ENCODE data around the gene SEC63. TPM values are rescaled to one million over a fixed set of nuclear protein-coding genes. Genes with fewer than 3 reads are reported as not detected.
A peak's percentile ranks its signal among the peaks of the same experiment; 100 is the strongest.
"Not testable (repeated sequence)": the region's sequence is repeated elsewhere in the genome, so short reads cannot be mapped to it uniquely, and the experiment has no call there.

Gene SEC63, protein sequence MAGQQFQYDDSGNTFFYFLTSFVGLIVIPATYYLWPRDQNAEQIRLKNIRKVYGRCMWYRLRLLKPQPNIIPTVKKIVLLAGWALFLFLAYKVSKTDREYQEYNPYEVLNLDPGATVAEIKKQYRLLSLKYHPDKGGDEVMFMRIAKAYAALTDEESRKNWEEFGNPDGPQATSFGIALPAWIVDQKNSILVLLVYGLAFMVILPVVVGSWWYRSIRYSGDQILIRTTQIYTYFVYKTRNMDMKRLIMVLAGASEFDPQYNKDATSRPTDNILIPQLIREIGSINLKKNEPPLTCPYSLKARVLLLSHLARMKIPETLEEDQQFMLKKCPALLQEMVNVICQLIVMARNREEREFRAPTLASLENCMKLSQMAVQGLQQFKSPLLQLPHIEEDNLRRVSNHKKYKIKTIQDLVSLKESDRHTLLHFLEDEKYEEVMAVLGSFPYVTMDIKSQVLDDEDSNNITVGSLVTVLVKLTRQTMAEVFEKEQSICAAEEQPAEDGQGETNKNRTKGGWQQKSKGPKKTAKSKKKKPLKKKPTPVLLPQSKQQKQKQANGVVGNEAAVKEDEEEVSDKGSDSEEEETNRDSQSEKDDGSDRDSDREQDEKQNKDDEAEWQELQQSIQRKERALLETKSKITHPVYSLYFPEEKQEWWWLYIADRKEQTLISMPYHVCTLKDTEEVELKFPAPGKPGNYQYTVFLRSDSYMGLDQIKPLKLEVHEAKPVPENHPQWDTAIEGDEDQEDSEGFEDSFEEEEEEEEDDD
- 100 to 1,000 TPM in 1 of 2 experiments, 10 to 100 TPM in 1; 91.9 to 105 TPM for total RNA-seq

DNA sequence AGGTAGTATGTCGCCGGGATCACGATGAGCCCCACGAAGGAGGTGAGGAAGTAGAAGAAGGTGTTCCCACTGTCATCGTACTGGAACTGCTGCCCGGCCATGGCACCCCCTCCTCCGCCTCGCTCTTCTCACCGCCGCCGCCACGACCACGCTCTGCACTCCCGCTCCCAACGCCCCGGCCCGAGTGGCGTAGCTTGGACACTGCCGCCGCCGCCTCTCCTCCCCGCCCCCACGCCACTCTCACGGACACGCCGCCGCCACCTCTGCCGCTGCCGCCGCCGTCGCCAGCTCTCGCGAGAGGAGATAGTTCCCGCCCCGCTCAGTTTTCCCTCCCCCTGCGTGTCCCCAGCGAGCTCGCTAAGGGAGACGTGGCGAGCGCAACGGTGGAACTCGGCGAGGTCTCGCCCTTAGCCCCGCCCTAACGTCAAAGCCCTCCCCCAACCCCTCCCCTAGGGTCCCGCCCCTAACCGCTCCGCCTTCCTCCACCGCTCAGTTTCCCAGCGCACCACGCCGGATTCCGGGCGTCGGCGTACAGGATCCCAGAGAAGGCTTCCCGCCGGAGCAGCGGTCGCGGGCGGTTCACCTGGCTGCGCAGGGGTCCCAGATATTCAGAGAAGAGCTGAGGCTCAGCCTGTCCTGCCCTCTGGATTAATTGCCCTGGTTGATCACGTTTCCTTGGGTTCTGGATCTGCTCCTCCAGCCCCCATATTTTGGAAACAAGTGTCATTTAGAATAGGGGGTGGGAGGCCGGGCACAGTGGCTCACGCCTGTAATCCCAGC is at the start of gene SEC63:
Gene SEC63, minus strand, starts transcription at position 300 of the 780 bp plus-strand sequence. Its CDS starts 199 bp downstream, at position 101.
- peak within 1 kb of the TSS; percentile 98 for H3K27ac Mint-ChIP-seq
- H3K9me3 Mint-ChIP-seq = no peaks in the 10 kb centered on the region
- no peaks in the 10 kb centered on the region for H3K27me3 Mint-ChIP-seq
- peaks cover 30% of the 10 kb centered on the region for H3K36me3 Mint-ChIP-seq
- peaks cover 22% of the 10 kb centered on the region for H3K4me1 Mint-ChIP-seq
- peak within 1 kb of the TSS; percentile 97 for H3K4me3 Mint-ChIP-seq
- peak; percentile 97 for DNase-seq

DNA sequence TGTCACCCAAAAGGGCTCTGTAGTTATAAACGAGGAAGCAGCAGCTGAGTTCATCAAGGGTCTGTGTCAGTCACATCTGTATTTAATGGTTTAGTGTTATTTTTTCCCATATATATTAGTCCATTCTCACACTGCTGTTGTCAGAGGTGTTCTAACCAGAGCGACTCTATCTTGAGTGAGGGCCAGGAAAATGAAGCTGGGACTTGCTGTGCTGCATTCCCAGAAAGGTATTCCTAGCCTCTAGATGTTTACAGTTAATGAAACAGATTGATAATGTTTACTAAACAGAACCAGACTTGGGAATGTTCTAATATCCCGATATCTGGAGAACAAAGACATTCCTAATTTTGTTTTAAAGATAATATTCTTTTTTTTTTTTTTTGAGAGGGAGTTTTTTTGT is 48.0 kb upstream of the SEC63 start:
- Mint-ChIP-seq H3K27me3 (no peaks in the 10 kb centered on the region), H3K9me3 (peaks cover 18% of the 10 kb centered on the region), H3K27ac (no peak overlapping the region), H3K4me1 (no peaks in the 10 kb centered on the region), H3K36me3 (peaks cover 12% of the 10 kb centered on the region), H3K4me3 (no peak overlapping the region)
- DNase-seq = no peak

DNA sequence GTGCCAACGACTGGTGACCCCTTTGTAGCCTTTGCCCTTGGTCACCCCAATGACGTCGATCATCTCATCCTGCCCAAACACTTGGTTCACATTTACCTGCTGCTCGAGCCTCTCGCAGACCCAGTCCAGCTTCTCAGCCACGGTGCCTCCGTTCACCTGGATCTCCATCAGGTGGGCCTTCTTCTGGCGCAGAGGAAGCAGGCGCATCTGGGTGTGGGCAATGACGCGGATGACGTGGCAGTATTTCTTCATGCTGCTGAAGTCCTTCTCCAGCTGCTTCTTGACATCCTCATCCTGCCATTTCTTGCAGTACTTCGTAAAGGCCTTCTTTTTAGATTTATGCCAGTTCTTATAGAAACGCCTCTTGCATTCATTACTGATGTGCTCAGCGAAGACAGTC is 46.9 kb upstream of the SEC63 start:
- Mint-ChIP-seq H3K27ac (no peak overlapping the region), H3K9me3 (peaks cover 18% of the 10 kb centered on the region), H3K4me3 (no peak overlapping the region), H3K36me3 (peaks cover 12% of the 10 kb centered on the region), H3K4me1 (no peaks in the 10 kb centered on the region), H3K27me3 (no peaks in the 10 kb centered on the region)
- no peak for DNase-seq

DNA sequence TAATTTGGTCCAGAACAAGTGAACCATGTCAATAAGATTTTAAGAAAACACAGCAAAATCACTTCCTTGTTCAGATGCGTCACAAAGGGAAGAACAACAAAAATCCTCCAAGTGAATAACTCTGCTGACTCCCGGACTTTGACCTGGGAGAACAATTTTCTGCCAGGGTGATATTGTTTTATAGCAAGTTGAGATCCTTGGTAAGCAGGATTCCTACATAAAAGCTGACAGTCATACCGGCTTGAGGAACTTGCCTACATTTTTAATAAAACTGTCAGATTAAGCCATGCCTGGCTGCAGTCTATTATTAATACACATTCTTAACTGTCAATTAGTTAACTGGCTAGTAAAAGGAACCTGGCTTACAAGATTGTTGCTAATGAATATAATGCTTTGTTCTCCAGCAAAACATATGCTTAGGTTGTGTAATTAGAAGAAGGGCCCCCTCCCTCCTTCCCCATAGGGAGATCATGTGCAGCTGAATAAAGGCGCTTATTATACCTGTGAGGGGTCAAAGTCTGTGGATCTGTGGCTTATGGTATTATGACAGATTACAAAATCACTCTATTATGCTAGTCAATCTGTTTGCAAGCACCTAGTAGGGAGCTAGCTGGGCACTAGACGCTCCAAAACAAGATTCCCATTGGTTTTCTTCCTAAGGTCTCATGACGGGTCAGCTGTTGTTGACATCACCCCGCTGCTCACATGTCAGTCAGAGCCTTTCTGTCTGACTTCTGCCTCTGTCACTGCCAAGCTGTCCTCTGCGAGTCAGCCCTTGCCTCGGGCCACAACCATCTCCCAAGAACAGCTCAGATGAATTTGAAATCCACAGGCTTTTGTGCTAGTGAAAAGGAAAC is 44.6 kb upstream of the SEC63 start:
- Mint-ChIP-seq H3K9me3 (peaks cover 2% of the 10 kb centered on the region), H3K27me3 (no peaks in the 10 kb centered on the region), H3K4me1 (no peaks in the 10 kb centered on the region), H3K27ac (no peak overlapping the region), H3K36me3 (no peaks in the 10 kb centered on the region), H3K4me3 (no peak overlapping the region)
- no peak for DNase-seq

DNA sequence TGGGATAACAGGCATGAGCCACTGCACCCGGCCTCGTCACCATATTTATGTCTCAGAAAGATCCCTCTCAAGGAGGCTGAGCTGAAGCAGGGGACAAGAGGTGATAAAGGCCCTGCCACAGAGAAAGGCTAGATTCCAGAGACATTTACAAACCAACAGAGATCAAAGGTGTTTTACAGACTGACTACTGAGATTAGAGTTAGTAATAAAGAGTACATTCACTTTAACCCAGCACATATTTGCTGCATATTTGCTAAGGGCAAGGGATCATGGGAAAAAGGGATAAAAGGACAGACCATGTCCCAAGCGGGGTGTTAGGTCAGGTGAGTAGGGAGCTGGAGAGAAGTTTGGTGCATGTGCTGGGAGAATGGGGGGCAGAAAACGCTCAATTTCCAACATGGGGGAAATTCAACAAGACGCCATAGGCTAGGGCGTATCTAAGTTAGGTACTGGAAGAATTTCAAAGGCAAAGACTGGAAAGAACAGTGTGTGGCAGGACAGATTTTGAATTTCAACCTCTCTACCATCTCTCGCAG is 43.8 kb upstream of the SEC63 start:
- Mint-ChIP-seq H3K4me3 (no peak overlapping the region), H3K9me3 (no peaks in the 10 kb centered on the region), H3K4me1 (no peaks in the 10 kb centered on the region), H3K27me3 (no peaks in the 10 kb centered on the region), H3K27ac (no peak overlapping the region), H3K36me3 (no peaks in the 10 kb centered on the region)
- no peak for DNase-seq

DNA sequence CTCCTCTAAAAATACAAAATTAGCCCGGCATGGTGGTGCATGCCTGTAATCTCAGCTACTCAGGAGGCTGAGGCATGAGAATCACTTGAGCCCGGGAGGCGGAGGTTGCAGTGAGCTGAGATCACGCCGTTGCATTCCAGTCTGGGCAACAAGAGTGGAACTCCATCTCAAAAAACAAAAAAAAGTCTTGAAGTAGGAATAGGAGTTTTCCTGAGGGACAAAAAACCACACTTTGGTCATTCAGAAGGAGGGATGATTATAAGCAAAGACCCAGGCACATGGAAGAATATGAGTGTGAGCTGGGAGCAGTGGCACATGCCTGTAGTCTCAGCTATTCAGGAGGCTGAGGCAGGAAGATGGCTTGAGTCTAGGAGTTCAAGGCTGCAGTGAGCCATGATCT is 42.3 kb upstream of the SEC63 start:
- not testable (repeated sequence) for H3K27ac Mint-ChIP-seq, H3K9me3 Mint-ChIP-seq, DNase-seq, H3K4me3 Mint-ChIP-seq, H3K36me3 Mint-ChIP-seq, H3K27me3 Mint-ChIP-seq, H3K4me1 Mint-ChIP-seq

DNA sequence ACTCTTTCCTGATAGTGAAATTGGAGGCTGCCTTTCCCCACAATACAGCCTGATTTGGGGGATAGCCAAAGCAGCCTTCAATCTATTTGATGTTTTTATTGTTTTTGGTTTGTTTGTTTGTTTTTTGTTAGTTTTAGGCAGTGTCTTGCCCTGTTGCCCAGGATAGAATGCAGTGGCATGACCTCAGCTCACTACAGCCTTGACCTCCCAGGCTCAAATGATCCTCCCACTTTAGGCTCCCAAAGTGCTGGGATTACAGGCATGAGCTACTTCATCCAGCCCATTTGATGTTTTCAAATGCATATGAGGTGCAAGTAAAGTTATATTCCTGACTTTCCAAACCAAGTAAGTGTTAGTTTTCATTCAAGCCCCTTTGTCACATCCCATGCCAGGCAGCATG is 41.3 kb upstream of the SEC63 start:
- DNase-seq = no peak
- Mint-ChIP-seq H3K9me3 (no peaks in the 10 kb centered on the region), H3K27ac (no peak overlapping the region), H3K4me1 (no peaks in the 10 kb centered on the region), H3K4me3 (no peak overlapping the region), H3K36me3 (no peaks in the 10 kb centered on the region), H3K27me3 (no peaks in the 10 kb centered on the region)

DNA sequence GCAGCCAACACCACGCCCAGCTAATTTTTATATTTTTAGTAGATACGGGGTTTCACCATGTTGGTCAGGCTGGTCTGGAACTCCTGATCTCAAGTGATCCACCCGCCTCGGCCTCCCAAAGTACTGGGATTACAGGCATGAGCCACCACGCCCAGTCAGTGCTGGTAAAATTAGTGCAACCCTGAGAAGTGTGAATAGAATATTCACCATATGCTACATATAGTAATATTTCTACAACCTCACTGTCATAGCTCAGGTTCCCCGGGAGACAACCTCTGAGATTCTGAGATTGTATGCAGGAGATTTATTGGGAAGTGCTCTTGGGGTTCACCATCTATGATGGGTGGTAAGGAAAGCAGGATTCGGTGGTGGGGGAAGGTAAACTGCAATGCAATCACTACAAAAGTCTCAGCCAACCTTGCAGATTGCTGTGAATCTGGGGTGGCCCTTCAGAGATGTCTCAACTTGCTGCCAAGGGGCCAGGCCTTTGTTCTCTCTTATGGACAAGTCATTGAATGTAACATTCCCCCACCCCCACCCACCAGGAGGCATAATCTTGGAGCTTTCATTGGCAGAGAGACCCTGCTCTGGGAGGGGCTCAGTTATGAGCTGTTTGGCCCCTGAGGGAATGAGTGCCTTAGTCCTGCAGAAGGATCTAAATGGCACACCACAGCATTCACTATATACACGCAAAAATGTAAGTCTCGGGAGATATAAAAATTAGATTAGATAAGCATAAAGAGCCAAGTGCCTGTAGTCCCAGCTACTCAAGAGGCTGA is 34.0 kb upstream of the SEC63 start:
- no peak for DNase-seq
- H3K4me1 Mint-ChIP-seq = peaks cover 5% of the 10 kb centered on the region
- H3K27ac Mint-ChIP-seq = no peak overlapping the region
- no peaks in the 10 kb centered on the region for H3K36me3 Mint-ChIP-seq
- H3K9me3 Mint-ChIP-seq = no peaks in the 10 kb centered on the region
- H3K4me3 Mint-ChIP-seq = no peak overlapping the region
- no peaks in the 10 kb centered on the region for H3K27me3 Mint-ChIP-seq

DNA sequence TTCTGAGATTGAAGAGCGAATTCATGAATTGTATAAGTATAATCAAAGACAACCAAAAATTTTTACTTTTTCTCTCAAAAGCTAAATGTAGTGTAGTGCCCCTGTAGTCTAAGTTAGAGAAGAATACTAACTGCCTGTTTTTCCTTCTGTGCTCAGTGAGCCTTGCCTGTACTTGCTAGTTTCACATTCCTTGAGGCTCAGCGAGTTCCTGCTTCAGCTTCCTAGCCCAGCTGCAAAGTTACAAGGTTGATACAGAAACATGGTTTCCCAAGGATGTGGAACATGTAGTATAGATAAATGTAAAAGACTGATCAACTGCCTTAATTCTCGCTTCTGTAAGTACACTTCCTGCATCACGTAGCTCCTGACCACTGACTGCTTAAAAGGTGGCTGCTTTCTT is 33.1 kb upstream of the SEC63 start:
- Mint-ChIP-seq H3K36me3 (no peaks in the 10 kb centered on the region), H3K9me3 (no peaks in the 10 kb centered on the region), H3K27ac (no peak overlapping the region), H3K4me1 (peaks cover 5% of the 10 kb centered on the region), H3K27me3 (no peaks in the 10 kb centered on the region), H3K4me3 (no peak overlapping the region)
- DNase-seq = no peak

DNA sequence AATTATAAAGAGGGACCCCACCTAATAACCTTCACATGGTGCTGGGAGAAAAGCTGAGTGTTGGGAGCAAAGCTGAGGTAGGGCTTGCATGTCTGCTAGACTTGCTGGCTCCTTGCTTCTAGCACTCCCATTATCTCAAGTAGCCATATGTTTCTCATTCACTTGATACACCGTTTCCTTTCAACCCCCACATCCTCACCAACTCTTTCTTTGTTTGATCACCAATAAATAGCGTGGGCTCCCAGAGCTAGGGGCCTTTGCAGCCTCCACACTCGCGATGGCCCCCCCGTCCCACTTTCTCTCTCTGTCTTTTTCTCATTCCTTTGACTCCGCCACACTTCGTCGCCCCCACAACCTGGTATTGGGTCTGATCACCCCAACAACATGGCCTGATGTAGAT is 32.6 kb upstream of the SEC63 start:
- H3K4me3 Mint-ChIP-seq = not testable (repeated sequence)

DNA sequence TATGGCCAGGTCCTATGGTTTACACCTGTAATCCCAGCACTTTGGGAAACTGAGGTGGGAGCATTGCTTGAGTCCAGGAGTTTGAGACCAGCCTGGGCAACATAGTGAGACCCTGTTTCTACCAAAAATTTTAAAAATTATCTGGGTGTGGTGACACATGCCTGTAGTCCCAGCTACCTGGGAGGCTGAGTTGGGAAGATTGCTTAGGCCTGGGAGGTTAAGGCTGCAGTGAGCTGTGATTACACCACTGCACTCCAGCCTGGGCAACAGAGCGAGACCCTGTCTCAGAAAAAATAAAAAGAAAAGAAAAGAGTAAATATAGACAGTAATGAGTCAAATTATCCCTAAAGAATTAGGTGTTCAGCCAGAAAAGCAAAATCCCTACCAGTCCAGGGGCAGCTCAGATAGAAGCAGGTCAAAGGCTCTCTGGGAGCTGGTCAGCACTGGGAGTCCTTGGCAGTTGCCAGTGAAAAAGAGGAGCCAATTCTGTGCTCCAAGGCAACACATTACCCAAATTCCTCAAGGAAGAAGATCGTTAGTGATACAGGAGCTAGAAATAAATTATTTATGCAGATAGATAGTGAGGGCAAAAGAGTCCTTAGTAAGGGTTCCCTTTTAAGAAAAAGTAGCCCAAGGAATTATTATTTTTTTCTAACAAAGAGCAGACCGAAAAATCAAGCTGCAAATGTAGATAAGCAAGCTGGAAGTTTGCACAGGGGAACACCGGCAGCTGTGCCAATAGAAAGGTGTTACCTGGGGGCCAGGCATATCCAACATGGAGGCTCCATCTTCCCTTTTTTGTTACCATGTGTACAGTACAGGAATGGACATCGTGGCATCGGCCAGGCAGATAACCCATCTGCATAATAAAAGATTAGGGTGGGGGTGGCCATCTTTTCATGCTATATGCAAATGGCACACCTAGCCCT is 31.4 kb upstream of the SEC63 start:
- peaks cover 5% of the 10 kb centered on the region for H3K4me1 Mint-ChIP-seq
- H3K4me3 Mint-ChIP-seq = no peak overlapping the region
- H3K9me3 Mint-ChIP-seq = no peaks in the 10 kb centered on the region
- no peak overlapping the region for H3K27ac Mint-ChIP-seq
- DNase-seq = no peak
- no peaks in the 10 kb centered on the region for H3K36me3 Mint-ChIP-seq
- no peaks in the 10 kb centered on the region for H3K27me3 Mint-ChIP-seq

More for the DNA sequence above, 32.6 kb upstream of the SEC63 start:
- H3K9me3 Mint-ChIP-seq, H3K4me1 Mint-ChIP-seq, H3K27me3 Mint-ChIP-seq, H3K27ac Mint-ChIP-seq, H3K36me3 Mint-ChIP-seq, DNase-seq: not testable (repeated sequence)

DNA sequence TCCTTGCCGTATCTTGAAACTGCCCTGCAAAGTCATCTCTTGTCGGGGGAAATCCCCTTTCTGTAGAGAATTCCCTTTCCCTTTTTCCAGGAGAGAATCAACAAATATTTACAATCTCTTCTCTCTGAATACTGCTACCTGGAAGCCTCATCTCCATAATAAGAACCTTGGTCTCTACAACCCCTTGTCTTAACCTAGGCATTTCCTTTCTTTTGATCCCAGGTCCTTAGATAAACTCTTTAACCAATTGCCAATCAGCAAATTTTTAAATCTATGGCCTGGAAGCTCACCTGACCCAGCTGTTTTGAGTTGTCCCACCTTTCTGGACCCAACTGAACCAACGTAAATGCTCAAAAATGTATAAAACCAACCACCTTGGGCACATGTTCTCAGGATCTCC is 30.6 kb upstream of the SEC63 start:
- no peak overlapping the region for H3K27ac Mint-ChIP-seq
- no peak for DNase-seq
- H3K27me3 Mint-ChIP-seq = no peaks in the 10 kb centered on the region
- H3K36me3 Mint-ChIP-seq = no peaks in the 10 kb centered on the region
- H3K4me1 Mint-ChIP-seq = peaks cover 5% of the 10 kb centered on the region
- H3K4me3 Mint-ChIP-seq = no peak overlapping the region
- H3K9me3 Mint-ChIP-seq = no peaks in the 10 kb centered on the region

DNA sequence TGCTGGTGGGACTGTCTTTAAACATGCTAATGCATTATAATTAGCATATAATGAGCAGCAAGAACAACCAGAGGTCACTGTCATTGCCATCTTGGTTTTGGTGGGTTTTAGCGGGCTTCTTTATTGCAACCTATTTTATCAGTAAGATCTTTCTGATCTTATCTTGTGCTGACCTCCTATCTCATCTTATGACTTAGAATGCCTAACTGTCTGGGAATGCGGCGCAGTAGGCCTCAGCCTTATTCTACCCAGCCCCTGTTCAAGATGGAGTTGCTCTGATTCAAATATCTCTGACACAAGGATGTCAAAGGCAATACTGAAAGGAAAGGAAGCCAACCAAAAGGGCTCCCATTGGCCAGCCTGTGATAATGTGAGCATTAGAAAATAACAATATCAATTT is 29.8 kb upstream of the SEC63 start:
- H3K9me3 Mint-ChIP-seq = no peaks in the 10 kb centered on the region
- H3K4me3 Mint-ChIP-seq = no peak overlapping the region
- DNase-seq = no peak
- no peaks in the 10 kb centered on the region for H3K27me3 Mint-ChIP-seq
- H3K36me3 Mint-ChIP-seq = no peaks in the 10 kb centered on the region
- peaks cover 5% of the 10 kb centered on the region for H3K4me1 Mint-ChIP-seq
- no peak overlapping the region for H3K27ac Mint-ChIP-seq
